A549 treated with CpdA at 1 μM for 4 hours (cell line): ENCODE measurements around the gene TPGS2. TPM values are rescaled to one million over a fixed set of nuclear protein-coding genes. Genes with fewer than 3 reads are reported as not detected.

ENCODE experiments used
- total RNA-seq: library from RNA; stranded (reverse); fragments of 200-300 nt; extraction: Qiagen RNA extraction; gene quantifications from 5 replicates; pipeline ENCODE4 v1.2.3, GENCODE V29; 2022; ENCODE audit warnings: low read depth

The TPGS2 gene, protein sequence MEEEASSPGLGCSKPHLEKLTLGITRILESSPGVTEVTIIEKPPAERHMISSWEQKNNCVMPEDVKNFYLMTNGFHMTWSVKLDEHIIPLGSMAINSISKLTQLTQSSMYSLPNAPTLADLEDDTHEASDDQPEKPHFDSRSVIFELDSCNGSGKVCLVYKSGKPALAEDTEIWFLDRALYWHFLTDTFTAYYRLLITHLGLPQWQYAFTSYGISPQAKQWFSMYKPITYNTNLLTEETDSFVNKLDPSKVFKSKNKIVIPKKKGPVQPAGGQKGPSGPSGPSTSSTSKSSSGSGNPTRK
- total RNA-seq, result 83.7 to 89.2 TPM (median 88.9 TPM) in 5 replicates

DNA sequence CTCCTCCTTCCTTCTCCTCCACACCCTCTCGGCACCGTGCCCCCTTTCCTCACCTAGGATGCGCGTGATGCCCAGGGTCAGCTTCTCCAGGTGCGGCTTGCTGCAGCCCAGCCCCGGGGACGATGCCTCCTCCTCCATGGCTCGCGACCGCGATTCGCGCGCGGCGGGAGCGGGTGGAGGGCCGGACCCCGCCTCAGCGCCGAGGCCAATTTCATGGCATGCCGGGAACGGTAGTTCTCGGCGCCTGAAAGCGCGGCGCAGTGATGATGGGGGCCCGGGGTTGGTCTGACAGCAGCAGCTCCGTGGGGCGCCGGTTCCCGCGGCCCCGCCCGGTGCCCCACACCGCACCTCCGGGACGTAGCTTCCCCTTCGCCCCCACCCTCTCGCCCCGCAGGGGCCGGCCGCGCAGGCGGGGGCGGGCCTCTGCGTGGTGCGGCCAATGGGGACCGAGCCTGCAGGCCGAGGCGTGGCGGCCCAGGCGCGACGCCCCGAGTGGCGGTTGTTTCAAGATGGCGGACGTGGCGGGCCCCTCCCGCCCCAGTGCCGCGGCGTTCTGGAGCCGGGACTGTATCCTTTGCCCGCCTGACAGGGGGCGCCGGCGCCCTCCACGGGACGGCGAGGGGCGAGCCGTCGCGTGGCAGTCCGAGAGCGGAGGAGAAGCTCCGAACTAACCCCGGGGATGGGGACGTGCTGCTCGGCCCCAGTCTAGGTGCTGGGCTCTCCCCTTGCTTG, at the start of gene TPGS2, which contains the start of gene KIAA1328:
TPGS2 (minus strand) TSS at position 373 of the 732 bp plus-strand sequence; CDS start at position 138, 235 bp downstream.
KIAA1328 (plus strand) TSS at position 498 of the 732 bp plus-strand sequence; CDS start at position 510, 12 bp downstream.

Other genes starting within 250 kb of the TPGS2 start
- 1.0 to 2.0 TPM (median 1.7 TPM) in 5 replicates for gene KIAA1328, start 125 bp upstream of the TPGS2 start, total RNA-seq